Panc1 (cell line): Measurements from ENCODE around the gene PTPRK.
A peak's percentile ranks its signal among the peaks of the same experiment; 100 is the strongest.

Experiments used
- CTCF ChIP-seq: fragments of 450-650 bp; IDR thresholded peaks from 2 replicates; pipeline ENCODE4 v1.5.1; 2017; ENCODE audit warnings: mild to moderate bottlenecking
- POLR2AphosphoS5 ChIP-seq: IDR thresholded peaks from 2 replicates; pipeline ENCODE4 v1.6.1; 2012; ENCODE audit warnings: mild to moderate bottlenecking, low read depth, low read length, moderate library complexity
- REST ChIP-seq, 2 experiments: IDR thresholded peaks; 2 replicates each; pipeline ENCODE4 v1.6.1; 2011 to 2012; ENCODE audit warnings: low read depth in 2 of 2, control low read depth in 1 of 2, low read length in 1 of 2, mild to moderate bottlenecking in 1 of 2, moderate library complexity in 1 of 2; ENCODE audit not compliant: insufficient read depth in 1 of 2
- SIN3A ChIP-seq: IDR thresholded peaks from 2 replicates; pipeline ENCODE4 v1.6.1; 2012; ENCODE audit warnings: low read depth, mild to moderate bottlenecking, low read length, moderate library complexity, borderline replicate concordance; ENCODE audit not compliant: insufficient read depth

DNA sequence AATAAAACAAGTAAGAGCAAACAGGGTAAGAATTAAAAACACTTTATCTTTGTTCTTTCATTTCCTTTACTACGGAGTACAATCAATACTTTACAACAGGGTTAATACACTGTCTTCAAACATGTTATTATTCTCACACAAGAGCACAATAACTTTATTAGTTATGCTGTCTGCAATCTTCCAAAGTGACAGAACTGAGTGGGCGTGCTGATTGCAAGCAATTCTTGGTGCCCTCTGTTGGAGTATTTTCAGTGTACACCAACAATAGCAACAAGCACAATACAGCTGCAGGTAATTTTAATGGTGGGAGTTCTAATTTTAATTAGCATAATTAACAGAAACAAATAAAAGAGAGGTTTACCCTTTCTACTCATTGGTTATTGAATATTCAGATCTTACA, 33.9 kb upstream of the PTPRK start:
- TF ChIP-seq CTCF, result peak; percentile 21; the same call in 1 of the 2 replicates
- TF ChIP-seq POLR2AphosphoS5, result no peak
- TF ChIP-seq REST (IDR thresholded peaks at IDR 0.05; ENCODE audit: insufficient read depth in 1 of 2, low read depth in 2 of 2, low read length in 1 of 2), result no peak
- TF ChIP-seq SIN3A, result no peak
